CD1c-positive myeloid dendritic cell (primary cell): ENCODE measurements around the gene OTX1.
"Not testable (repeated sequence)": the region's sequence is repeated elsewhere in the genome, so short reads cannot be mapped to it uniquely, and the experiment has no call there.

ENCODE experiments used
- DNase-seq: peaks from one replicate; pipeline ENCODE4 v3.0.0-alpha.2; 2016; ENCODE audit errors: extremely low spot score

Gene OTX1

GRCh38 chr2:63058921-63059792 lies 8.5 kb downstream of the OTX1 start:
- DNase-seq, result no peak

DNA sequence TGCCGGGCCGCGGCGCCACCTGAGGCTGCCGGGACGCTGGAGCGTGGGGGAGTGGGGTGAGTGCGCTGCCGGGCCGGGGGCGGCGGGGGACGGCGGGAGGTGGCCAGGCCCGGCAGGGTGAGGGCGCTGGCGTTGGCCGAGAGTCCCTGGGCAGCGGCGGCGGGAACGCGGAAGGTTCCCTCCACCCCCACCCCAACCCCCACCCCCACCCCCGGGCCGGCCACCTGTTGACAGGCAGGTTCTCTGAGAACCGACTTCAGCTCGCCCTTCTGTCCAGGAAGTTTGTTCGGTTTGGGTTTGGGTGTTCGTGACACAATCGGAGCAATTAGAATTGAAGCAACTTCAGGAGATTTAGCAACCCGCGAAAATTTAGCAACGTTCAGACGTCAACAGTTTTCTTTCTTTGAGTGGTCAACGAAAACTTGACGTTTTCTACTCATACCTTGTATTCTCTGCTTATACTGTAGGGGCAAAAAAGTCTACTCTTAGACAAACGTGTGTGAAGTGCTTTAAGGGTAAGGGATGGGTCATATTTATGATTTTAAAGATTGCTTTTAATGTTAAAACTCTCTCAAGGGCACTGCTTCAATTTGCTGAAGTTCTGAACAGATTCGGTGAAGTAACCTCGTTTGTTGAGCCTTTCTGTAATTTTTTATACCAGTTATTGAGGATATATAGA lies 9.3 kb downstream of the OTX1 start:
- DNase-seq, result peak; percentile 41

DNA sequence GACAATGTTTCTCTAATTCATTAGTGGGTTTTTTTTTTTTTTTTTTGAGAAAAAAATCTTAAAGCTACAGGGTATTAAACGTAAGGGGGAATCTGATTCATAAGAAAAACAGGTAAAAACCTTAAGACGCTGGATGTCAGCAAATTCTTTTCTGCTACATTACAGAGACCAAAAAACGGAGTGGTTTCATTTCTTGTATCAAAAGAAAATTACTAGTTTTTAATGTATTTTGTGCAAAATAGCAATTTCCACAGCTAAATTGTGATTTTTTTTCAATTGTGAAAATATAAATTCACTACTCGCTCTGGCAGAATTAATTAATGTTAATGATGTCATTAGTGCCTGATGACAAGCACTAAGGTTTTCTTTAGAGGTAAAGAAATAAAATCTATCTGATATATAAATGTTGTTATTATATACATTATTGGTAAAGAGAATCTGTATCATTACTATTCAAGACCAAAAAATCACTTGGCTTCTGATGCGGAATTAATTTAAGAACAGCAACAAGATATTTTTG lies 9.9 kb downstream of the OTX1 start:
- DNase-seq, result no peak

GRCh38 chr2:63064197-63064596 lies 13.6 kb downstream of the OTX1 start:
- no peak for DNase-seq

DNA sequence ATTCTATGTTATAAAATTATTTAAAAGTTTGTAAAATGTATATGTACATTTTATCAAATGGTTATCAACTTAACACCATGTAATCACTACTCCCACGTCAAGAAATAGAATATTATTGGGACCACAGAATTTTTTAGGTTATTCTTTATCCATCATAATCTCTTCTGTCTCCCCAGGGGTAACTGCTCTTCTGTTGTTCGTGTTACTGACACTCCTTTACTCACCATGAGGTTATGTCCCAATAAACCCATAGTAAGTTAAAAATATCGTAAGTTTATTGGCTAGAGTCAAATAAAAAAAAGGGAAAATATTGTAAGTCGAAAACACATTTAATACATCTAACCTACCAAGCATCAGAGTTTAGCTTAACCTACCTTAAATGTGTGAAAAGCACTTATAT lies 14.0 kb downstream of the OTX1 start:
- no peak for DNase-seq

DNA sequence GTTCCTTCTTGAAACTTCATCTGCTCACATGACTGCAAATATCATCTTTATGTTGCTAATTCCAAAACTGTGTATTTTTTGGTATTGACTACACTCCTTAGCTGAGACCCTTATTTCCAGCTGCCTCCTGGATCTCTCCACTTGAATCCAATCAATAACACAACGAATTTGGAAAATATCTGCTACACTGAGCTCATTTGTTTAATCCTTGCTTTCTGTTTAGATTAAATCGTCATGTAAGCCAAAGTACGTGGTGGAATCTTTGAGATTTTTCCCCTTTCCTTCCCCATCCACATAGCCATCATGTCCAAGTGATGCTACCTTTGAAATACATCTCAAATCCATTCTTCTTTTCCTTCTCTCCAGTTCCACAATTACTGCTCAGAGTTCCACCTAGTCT lies 15.6 kb downstream of the OTX1 start:
- DNase-seq, result no peak

DNA sequence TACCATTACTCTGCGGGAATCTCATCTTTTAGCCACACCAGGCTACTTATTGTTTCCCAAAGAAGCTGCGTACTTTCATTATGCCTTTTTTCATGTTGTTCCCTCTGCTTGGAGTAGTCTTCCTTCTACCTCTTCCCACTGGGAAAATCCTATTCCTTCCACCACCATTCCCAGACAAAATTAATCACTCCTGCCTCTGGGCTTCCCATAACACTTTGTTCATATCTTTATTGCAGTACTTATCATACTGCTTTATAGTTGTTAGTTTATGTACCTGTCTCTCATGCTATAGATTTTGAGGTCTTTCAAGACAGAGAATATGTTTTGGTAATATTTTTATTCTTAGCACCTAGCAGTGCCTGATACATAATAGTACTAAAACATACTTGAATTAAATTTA lies 16.2 kb downstream of the OTX1 start:
- DNase-seq, result no peak

- no peak for DNase-seq
Observed at GRCh38 chr2:63071664-63072063, 21.0 kb downstream of the OTX1 start.

DNA sequence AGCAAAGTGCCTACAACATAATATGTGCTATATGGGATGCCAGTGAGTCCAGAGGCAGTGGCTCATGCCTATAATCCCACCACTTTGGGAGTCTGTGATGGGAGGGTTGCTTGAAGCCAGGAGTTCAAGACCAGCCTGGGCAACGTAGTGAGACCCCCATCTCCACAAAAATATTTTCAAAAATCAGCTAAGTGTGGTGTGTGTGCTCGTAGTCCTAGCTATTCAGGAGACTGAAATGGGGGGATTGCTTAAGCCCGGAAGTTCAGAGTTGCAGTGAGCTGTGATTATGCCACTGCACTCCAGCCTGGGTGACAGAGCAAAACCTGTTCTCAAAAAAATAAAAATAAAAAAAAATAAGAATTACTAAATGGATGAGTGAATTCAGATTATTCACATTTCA lies 23.4 kb downstream of the OTX1 start:
- no peak for DNase-seq

GRCh38 chr2:63074399-63074798 lies 23.8 kb downstream of the OTX1 start:
- DNase-seq, result not testable (repeated sequence)

DNA sequence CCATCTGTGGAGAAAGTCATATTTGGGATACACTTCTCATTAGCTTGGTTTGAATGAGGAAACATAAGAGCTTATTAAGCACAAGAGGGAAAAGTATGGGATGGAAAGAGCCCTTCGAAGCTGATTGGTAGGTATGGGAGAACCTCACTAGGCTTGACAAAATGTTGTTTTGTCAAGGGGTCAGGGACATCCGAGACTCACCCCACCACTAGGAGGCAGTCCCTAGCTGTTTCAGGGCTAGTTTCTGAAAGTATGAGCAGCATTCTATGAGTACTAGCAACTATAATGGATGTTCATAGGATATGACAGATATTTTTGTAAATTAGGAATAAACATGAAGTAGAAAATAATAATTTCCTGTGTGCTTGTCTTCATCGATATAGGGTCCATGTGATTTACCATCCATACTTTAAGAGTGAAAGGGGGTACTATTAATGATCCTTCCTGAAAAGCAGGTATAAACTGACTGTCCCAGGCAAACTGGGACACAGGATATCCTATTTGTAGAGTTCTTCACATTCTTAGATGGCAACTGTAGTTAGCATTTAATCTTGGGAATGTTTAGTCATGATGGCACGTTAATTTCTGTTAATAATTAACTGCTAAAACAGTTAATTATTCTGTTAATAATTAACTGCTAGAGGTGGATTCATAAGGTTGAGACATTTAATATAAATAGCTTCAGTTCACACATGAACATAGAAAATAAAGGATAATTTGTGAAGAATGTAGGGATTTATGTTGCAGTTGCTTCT lies 28.4 kb downstream of the OTX1 start:
- DNase-seq, result no peak

GRCh38 chr2:63081404-63081803 lies 30.8 kb downstream of the OTX1 start:
- no peak for DNase-seq

DNA sequence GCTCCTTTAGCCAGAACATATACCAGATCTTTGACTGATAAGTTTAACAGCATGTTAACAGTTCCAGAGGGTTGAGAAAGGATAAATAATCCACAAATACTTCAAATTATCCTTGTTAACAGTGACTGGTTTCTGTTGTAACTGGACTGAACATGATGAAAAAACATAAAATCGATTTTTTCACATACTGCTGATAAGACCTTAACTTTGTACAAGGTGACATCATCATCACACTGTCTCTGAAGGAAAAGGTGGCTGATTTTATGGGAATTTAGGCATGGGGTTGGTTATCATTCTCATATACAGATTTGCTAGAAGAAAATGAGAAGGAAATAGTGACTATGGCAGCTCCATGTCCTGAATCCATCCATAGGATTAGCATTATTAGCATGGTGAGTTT lies 36.1 kb downstream of the OTX1 start:
- DNase-seq, result no peak

GRCh38 chr2:63092401-63092800 lies 41.8 kb downstream of the OTX1 start:
- DNase-seq, result no peak

GRCh38 chr2:63092857-63093256 lies 42.2 kb downstream of the OTX1 start:
- no peak for DNase-seq

DNA sequence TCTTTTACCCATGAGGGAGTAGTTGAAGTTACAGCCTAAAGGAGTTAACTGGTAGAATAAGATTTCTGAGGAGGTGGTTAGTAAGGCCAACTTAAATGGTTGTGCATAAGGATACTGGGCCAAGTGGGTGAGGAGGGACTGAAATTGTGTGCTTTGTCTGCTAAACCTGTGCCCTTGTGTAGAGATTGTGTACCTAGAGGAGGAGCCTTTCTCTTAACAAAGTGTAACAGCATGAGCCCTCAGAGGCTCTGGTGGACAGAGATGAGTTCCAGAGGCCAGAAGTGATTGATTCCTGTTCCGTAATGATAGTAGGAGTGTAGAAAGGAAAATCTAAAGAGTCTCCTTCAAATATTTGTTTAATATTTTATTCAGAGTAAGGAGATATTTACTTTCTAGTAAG lies 42.9 kb downstream of the OTX1 start:
- DNase-seq, result no peak

GRCh38 chr2:63096491-63096890 lies 45.9 kb downstream of the OTX1 start:
- DNase-seq, result no peak

GRCh38 chr2:63099032-63099431 lies 48.4 kb downstream of the OTX1 start:
- no peak for DNase-seq

GRCh38 chr2:63101954-63102353 lies 51.3 kb downstream of the OTX1 start:
- DNase-seq, result no peak

DNA sequence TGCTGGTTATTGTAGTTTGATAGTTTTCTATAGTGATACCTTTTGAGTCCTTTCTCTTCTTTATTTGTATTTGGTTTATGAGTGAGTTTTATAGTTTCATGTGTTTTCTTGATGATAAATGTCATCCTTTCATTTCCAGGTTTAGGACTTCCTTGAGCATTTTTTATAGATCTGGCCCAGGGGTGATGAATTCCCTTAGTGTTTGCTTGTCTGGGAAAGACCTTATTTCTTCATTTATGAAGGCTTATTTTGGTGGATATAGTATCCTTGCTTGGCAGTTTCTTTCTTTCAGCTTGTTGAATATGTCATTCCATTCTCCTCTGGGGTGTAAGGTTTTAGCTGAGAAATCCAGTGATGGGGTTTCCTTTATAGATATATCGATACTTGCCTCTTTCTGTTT lies 53.9 kb downstream of the OTX1 start:
- no peak for DNase-seq
